ENCODE measurements around the gene ICAM1.

Gene ICAM1

GRCh38 chr19:10328558-10329429, 57.9 kb downstream of the ICAM1 start:
- no peak for DNase-seq

DNA sequence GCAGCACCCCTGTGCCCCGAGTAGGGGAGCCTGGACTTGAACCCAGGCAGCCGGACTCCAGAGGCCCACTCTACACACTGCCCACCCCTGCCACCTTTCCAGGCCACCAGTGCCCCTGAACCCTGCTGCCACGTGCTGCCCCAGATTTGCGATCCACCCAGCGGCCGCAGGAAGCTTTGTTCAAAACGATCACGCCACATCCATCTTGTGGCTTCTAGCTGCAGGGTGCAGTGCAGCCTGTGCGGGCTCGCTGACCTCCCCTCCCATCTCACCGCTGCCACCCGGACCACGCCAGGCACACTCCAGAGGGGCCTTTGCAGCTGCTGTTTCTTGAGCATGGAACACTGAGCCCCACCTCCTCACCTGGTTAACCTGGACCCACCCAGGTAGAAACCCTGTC, 58.6 kb downstream of the ICAM1 start:
- DNase-seq = no peak

DNA sequence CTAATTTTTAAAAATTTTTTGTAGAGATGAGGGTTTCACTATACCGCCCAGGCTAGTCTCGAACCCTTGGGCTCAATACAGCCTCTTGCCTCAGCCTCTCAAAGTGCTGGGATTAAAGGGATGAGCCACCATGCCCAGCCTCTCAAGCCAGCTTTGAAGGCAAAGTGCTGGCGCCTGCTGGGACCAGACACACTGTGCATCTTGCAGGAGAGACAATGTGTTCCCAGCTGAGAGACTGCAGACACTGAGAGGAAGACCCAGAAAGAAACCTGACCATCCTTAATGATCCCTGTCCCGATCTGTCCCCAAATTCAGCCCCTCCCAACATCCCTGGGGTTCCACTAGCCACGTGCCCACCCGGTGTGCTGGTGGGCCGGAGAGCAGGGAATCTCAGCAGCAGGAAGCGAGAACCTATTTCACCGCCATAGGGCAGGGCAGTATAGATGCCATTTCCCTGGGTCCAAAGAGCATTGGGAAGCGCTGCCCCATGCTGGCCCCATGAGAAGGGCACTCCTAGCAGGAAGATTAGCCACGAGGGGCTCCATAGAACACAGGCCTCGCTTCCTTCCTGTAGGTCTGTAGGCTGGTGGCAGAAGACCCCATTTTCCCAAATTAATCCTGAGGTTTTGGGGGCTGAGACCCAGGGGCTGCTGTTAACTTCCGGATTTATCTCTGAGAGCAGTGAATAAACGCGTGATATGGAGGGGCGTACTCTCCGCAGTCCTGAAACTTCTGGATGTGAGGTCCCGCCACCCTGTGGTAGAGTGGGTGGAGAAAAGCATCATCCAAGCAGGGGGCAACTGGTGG, 61.4 kb downstream of the ICAM1 start:
- no peak for DNase-seq

GRCh38 chr19:10332965-10333757, 62.2 kb downstream of the ICAM1 start, which contains the start of gene RAVER1:
TSS of gene RAVER1 (minus strand) at chr19:10333529. CDS start at chr19:10333507, 22 bp downstream.
- peak; percentile 98 for DNase-seq

DNA sequence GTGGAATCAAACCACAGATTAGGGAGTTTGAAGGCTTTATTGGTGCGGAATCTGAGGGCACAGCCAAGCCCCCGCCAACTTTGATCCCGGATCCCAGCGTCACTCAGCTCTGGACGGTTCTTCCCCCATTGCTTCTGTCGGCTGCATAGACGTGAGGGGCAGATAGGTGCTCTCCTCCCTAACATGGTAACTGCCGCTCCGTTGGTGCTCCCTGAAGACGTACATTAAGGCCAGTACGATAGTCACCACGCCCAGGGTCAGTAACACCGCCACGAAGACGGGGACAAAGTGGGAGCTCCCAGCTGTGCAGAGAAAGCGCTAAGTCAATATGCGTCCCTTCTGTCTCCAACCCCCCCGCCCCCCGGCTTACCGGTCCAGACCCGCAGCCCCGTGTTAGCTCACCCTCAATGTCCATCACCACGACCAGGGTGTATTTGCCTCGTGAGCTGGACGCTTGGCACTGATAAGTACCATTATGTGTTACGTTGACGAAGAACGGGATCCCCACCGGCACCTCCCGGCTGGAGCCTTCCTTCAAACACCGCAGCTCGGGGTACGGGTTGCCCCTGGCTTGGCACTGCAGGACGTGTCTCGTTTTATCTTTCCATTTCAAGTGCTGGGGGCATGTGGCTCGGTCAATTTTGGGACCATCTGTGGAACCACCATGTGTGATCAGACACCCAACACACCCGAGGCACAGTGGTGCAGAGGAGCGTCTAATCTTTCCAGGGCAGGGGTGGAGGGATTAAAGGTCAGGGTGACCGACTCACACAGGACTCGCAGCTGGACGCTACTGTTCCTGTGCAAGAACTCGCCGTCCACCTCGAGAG, 63.1 kb downstream of the ICAM1 start:
- no peak for DNase-seq

GRCh38 chr19:10334588-10335351, 63.9 kb downstream of the ICAM1 start:
- peak; percentile 52 for DNase-seq

DNA sequence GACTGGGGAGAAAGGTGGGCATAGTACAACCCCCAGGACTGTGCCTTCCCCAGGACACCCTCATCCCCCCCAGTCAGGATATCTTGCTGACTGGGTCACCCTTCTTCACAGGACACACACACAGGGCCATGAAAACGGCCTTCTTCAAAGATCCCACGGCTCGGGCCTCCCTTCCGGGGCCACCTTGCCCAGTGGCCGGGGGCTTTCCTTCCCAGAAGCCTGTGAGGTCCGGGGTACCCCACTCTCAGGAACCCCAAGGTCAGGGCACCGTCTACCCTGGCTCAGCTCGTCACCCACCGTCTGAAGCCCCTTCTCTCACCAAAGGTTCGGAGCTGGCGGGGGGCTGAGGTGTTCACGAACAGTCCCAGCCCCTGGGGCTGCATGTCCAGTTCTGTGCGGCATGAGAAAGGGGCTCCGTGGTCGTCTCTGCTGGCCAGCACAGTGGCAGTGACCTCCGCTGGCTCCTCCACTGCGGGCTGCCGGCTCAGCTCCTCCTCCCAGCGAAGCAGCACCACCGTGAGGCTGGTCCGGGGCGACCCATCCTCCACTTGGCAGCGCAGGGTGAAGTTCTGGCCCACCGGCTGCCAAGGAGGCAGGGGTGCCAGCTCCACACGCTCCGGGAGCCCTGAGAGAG, 64.5 kb downstream of the ICAM1 start:
- DNase-seq = no peak
